Endothelial cell of umbilical vein (primary cell): ENCODE measurements around the gene ROPN1L. TPM values are rescaled to one million over a fixed set of nuclear protein-coding genes. Genes with fewer than 3 reads are reported as not detected.

Experiments
- BruUV-seq: library from RNA; stranded (reverse); fragments of 400-500 nt; replicated peaks from 2 replicates; lab custom pipeline; 2021; lab: Mats Ljungman, UMichigan
- CTCF ChIA-PET: fragments of 300-600, 350-600 bp; sonication (Branson Sonifier 250); formaldehyde crosslinking; loops from one replicate; lab custom pipeline; 2021; ENCODE audit warnings: antibody characterized with exemption, inconsistent platforms; lab: Charles Lee
- POLR2A ChIA-PET: fragments of 300-600, 350-600 bp; sonication (Branson Sonifier 250); formaldehyde crosslinking; loops from one replicate; lab custom pipeline; 2021; ENCODE audit warnings: antibody characterized with exemption, inconsistent platforms; lab: Charles Lee
- DNase-seq: peaks from one replicate; pipeline ENCODE4 v3.0.0-alpha.2; 2011; ENCODE audit warnings: low read depth, low spot score
- FAIRE-seq: peaks from 2 replicates; lab custom pipeline; 2011; peaks lifted over from hg19 to GRCh38; lab: Jason Lieb, UNC
- H2AFZ ChIP-seq: 2 replicates; pipeline ENCODE4 v1.6.0; 2012; ENCODE audit warnings: low read depth, low read length, control low read depth, inconsistent platforms
- H3K27ac ChIP-seq: 2 replicates; pipeline ENCODE4 v1.5.1; 2011; ENCODE audit warnings: low read depth, mild to moderate bottlenecking, control low read depth, low read length, moderate library complexity; ENCODE audit not compliant: insufficient read depth
- H3K27me3 ChIP-seq, 2 experiments: 2 replicates each; pipeline versions ENCODE4 v1.6.0 to v1.6.1; 2011; ENCODE audit warnings: low read length in 2 of 2, mixed read lengths in 1 of 2; ENCODE audit not compliant: control insufficient read depth in 2 of 2, insufficient read depth in 2 of 2
- H3K36me3 ChIP-seq, 2 experiments: 2 replicates in 1 of 2; 3 replicates in 1 of 2; pipeline ENCODE4 v1.5.1; 2011; ENCODE audit warnings: low read length in 2 of 2, mild to moderate bottlenecking in 1 of 2, moderate library complexity in 1 of 2; ENCODE audit not compliant: control insufficient read depth in 2 of 2, insufficient read depth in 2 of 2; ENCODE audit errors: extremely low read depth in 1 of 2
- H3K4me1 ChIP-seq: 3 replicates; pipeline ENCODE4 v1.5.1; 2011; ENCODE audit warnings: mild to moderate bottlenecking, low read length; ENCODE audit not compliant: control insufficient read depth, insufficient read depth; ENCODE audit errors: extremely low read depth
- H3K4me2 ChIP-seq: 2 replicates; pipeline ENCODE4 v1.6.1; 2011; ENCODE audit warnings: low read length, control low read depth, mixed read lengths; ENCODE audit not compliant: insufficient read depth
- H3K4me3 ChIP-seq, 3 experiments: fragments of 200-600 bp in 1 of 3; sonication (generic), shearing (Covaris generic) in 1 of 3; replicated peaks in 1 of 3; 2 replicates each; pipeline ENCODE4 v1.5.1; 2011 to 2016; ENCODE audit warnings: control low read depth in 3 of 3, low read length in 3 of 3, mild to moderate bottlenecking in 2 of 3, inconsistent platforms in 1 of 3, low read depth in 1 of 3, moderate library complexity in 1 of 3; ENCODE audit not compliant: insufficient read depth in 1 of 3
- H3K79me2 ChIP-seq: 2 replicates; pipeline ENCODE4 v1.6.0; 2012; ENCODE audit warnings: low read length, inconsistent platforms; ENCODE audit not compliant: control insufficient read depth, insufficient read depth
- H3K9ac ChIP-seq: replicated peaks from 2 replicates; pipeline ENCODE3; 2011; ENCODE audit warnings: low read length, control low read depth; ENCODE audit not compliant: insufficient read depth; ENCODE audit errors: extremely low read depth
- H3K9me1 ChIP-seq: replicated peaks from 3 replicates; pipeline ENCODE4 v1.6.0; 2011; ENCODE audit warnings: mild to moderate bottlenecking, low read length; ENCODE audit not compliant: control insufficient read depth, insufficient read depth; ENCODE audit errors: extremely low read depth
- H3K9me3 ChIP-seq: replicated peaks from 2 replicates; pipeline ENCODE4 v1.5.1; 2012; ENCODE audit warnings: low read length, inconsistent platforms; ENCODE audit not compliant: control insufficient read depth, insufficient read depth
- H4K20me1 ChIP-seq: replicated peaks from 2 replicates; pipeline ENCODE3; 2011; ENCODE audit warnings: mild to moderate bottlenecking, low read length; ENCODE audit not compliant: control insufficient read depth, insufficient read depth; ENCODE audit errors: extremely low read depth
- EZH2 ChIP-seq: IDR thresholded peaks from 2 replicates; pipeline ENCODE4 v1.6.1; 2012; ENCODE audit warnings: borderline replicate concordance, low read depth, mild to moderate bottlenecking, moderate library complexity, low read length, inconsistent platforms; ENCODE audit not compliant: severe bottlenecking
- FOS ChIP-seq: IDR thresholded peaks from 2 replicates; pipeline ENCODE4 v1.6.1; 2011; ENCODE audit warnings: mild to moderate bottlenecking, low read length, moderate library complexity, borderline replicate concordance; ENCODE audit not compliant: insufficient read depth
- GATA2 ChIP-seq: IDR thresholded peaks from 2 replicates; pipeline ENCODE4 v1.7.0; 2011; ENCODE audit warnings: low read depth, mild to moderate bottlenecking, moderate library complexity, mixed read lengths, low read length; ENCODE audit not compliant: insufficient read length, insufficient read depth
- JUN ChIP-seq: IDR thresholded peaks from 2 replicates; pipeline ENCODE4 v1.6.1; 2011; ENCODE audit warnings: borderline replicate concordance, low read depth; ENCODE audit not compliant: insufficient read length, insufficient read depth
- MYC ChIP-seq: IDR thresholded peaks from one replicate; pipeline ENCODE4 v1.6.1; 2011; ENCODE audit warnings: mild to moderate bottlenecking, low read depth, low read length
- POLR2A ChIP-seq: IDR thresholded peaks from 2 replicates; pipeline ENCODE4 v1.6.1; 2012; ENCODE audit warnings: low read depth, mild to moderate bottlenecking, control low read depth, low read length
- POLR2AphosphoS5 ChIP-seq: IDR thresholded peaks from 2 replicates; pipeline ENCODE4 v1.6.1; 2012; ENCODE audit warnings: low read depth, mild to moderate bottlenecking, control low read depth, low read length, moderate library complexity; ENCODE audit not compliant: insufficient read depth
- dilution Hi-C: fragments of 300-500 bp; cut with MboI; formaldehyde crosslinking; loops from one replicate; pipeline ENCODE4 v1.15.0; 2019; ENCODE audit warnings: low sequenced_read_pairs; ENCODE audit not compliant: extremely low pct_ligation_motif_present
- intact Hi-C: fragments of 100-400 bp; cut with micrococcal nuclease; formaldehyde crosslinking; loops from one replicate; pipeline ENCODE4 v1.10.0; 2022
- polyA plus RNA-seq, 4 experiments: library from polyadenylated mRNA; depleted of rRNA in 3 of 4; stranded (reverse) in 3 of 4; unstranded in 1 of 4; fragments of >200 nt; gene quantifications; 2 replicates each; pipeline versions ENCODE4 v1.2.1 to v1.2.3, GENCODE V29; 2011 to 2012; ENCODE audit warnings: missing spikeins in 1 of 4
- total RNA-seq: library from RNA; stranded (reverse); gene quantifications from 2 replicates; pipeline ENCODE4 v1.2.3, GENCODE V29; 2021
- TF ChIP-seq, protein P1 (sequence below): IDR thresholded peaks from 2 replicates; pipeline ENCODE4 v1.6.1; 2011; ENCODE audit not compliant: insufficient read depth, insufficient read length
- TF ChIP-seq, protein P2 (sequence below), 2 donors: IDR thresholded peaks; 1 replicate in 1 of 2; 2 replicates in 1 of 2; pipeline ENCODE4 v1.5.1; 2011; ENCODE audit warnings: low read length in 2 of 2, mild to moderate bottlenecking in 2 of 2, moderate library complexity in 2 of 2, control low read depth in 1 of 2, inconsistent platforms in 1 of 2, low read depth in 1 of 2; ENCODE audit not compliant: insufficient read depth in 1 of 2; ENCODE audit errors: extremely low read depth in 1 of 2

The ROPN1L gene
- total and polyA plus RNA-seq, 2 donors (not counting 3 experiments of a cell fraction or from before 2014, with no cell fraction given) = 0.30 to 0.60 TPM

DNA sequence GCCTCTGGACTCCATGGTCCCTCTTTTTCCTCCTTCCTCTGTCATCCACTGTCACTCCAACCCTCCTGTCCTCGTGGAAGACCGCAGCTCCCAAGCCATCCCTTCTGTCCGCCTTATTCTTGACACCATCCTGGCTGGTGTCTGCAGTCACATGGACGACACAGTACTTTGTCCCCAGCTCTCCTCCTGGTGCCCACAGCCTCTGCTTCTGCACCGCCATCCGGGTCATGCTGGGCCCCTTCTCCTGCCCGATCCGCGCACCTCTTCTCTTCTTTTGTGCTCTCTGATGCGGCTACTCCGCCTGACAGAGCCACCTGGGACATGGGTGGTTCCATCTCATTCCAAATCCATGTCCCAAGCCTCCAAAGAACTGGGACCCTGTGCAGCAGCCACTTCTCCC is 22.5 kb downstream of the ROPN1L start:
- TF ChIP-seq, protein P1, sequence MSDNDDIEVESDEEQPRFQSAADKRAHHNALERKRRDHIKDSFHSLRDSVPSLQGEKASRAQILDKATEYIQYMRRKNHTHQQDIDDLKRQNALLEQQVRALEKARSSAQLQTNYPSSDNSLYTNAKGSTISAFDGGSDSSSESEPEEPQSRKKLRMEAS = no peak
- TF ChIP-seq EZH2 (no peak), POLR2AphosphoS5 (no peak), JUN (no peak), MYC (no peak), GATA2 (no peak), POLR2A (no peak), FOS (no peak)
- TF ChIP-seq, protein P2, sequence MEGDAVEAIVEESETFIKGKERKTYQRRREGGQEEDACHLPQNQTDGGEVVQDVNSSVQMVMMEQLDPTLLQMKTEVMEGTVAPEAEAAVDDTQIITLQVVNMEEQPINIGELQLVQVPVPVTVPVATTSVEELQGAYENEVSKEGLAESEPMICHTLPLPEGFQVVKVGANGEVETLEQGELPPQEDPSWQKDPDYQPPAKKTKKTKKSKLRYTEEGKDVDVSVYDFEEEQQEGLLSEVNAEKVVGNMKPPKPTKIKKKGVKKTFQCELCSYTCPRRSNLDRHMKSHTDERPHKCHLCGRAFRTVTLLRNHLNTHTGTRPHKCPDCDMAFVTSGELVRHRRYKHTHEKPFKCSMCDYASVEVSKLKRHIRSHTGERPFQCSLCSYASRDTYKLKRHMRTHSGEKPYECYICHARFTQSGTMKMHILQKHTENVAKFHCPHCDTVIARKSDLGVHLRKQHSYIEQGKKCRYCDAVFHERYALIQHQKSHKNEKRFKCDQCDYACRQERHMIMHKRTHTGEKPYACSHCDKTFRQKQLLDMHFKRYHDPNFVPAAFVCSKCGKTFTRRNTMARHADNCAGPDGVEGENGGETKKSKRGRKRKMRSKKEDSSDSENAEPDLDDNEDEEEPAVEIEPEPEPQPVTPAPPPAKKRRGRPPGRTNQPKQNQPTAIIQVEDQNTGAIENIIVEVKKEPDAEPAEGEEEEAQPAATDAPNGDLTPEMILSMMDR (IDR thresholded peaks at IDR 0.05; ENCODE audit: extremely low read depth in 1 of 2, insufficient read depth in 1 of 2, low read depth in 1 of 2, low read length in 2 of 2) = no peak
- no peak overlapping the region for H3K4me3 ChIP-seq
- H3K9ac ChIP-seq = no peak overlapping the region
- no peak overlapping the region for H3K27ac ChIP-seq
- H4K20me1 ChIP-seq = no peaks in the 10 kb centered on the region
- H2AFZ ChIP-seq = no peak overlapping the region
- H3K27me3 ChIP-seq = no peaks in the 10 kb centered on the region
- H3K4me1 ChIP-seq = peaks cover 24% of the 10 kb centered on the region
- dilution Hi-C loops = no loop called here
- POLR2A ChIA-PET = no interaction called here
- no peaks in the 10 kb centered on the region for H3K36me3 ChIP-seq
- H3K4me2 ChIP-seq = no peak overlapping the region
- CTCF ChIA-PET = interaction anchor here (2.6 kb wide), 1 partner anchor 164 kb away, joined by 10 read pairs; no protein-coding TSS in a partner anchor
- no TSS peak for BruUV-seq
- intact Hi-C loops = no loop called here
- H3K9me1 ChIP-seq = no peaks in the 10 kb centered on the region
- H3K9me3 ChIP-seq = no peaks in the 10 kb centered on the region
- no peaks in the 10 kb centered on the region for H3K79me2 ChIP-seq
- FAIRE-seq (no peak), DNase-seq (no peak)
